ENCODE results near the gene GLIPR2. TPM values are rescaled to one million over a fixed set of nuclear protein-coding genes. Genes with fewer than 3 reads are reported as not detected.

Gene GLIPR2
- total RNA-seq, 1 experiment from 2014 or later, result 5.6 TPM

DNA sequence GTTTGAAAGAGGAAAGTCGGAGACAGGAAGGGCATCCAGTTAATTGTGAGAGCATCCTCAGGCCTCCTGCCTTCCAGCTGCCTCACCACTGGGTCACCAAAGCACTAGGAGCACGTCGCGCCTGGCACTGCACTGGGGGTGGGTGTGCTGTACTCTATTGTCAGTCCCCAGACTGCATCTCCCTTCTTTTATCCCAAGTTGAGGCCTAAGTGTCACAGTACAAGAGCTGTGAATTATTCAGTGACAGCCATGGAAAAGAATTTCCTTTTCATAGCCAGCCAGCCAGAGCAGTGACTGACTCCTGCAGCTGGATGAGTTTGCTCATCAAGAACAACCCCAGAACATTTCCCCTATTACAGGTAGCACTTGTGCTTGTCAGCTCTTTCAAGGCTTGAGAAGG lies 70.5 kb downstream of the GLIPR2 start:
- no peak for DNase-seq (ENCODE audit: low read depth, low spot score)
- in situ Hi-C loops (cut with HindIII; ENCODE audit: low pct_unique_long_range_greater_than_20kb, low sequenced_read_pairs), result no loop called here

- in situ Hi-C loops (cut with HindIII; ENCODE audit: low pct_unique_long_range_greater_than_20kb, low sequenced_read_pairs), result no loop called here
- DNase-seq (ENCODE audit: low read depth, low spot score), result no peak
Measured at GRCh38 chr9:36207546-36208012, 71.0 kb downstream of the GLIPR2 start.

DNA sequence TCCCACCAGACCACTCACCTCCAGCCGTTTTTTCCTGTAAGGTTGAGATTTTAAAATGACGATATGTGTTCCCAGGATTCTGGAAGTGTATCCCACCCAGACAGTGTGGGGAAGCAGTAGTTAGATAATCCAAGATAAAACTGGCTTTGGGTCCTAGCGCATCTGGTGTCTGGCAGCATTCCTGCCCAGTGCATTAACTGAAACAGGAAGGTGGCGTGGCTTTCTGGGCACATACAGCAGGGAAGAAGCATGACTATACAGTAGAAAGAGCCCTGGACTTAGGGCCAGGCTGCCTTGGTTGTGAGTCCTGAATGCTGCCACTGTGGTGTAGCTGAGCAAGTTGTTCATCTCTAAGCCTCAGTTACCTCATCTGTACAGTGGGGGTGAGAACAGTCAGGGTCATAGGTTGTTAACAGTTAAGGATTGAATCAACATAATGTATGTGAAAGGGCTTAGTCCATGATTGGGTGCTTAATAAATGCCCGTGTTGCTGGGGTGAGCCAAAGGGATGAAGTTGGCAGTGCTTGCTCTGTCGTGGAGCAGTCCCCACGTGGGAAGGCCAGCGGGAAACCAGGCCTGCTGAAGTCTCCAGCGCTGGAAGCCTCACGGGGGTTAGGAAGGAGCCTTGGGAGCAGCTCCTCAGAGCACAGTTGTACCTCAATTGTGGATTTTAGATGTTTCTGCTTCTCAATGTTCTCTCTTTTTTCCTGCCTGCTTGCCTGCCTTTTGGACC lies 72.2 kb downstream of the GLIPR2 start:
- in situ Hi-C loops (cut with HindIII; ENCODE audit: low pct_unique_long_range_greater_than_20kb, low sequenced_read_pairs), result no loop called here

GRCh38 chr9:36210722-36211121 lies 74.2 kb downstream of the GLIPR2 start:
- in situ Hi-C loops (cut with HindIII; ENCODE audit: low pct_unique_long_range_greater_than_20kb, low sequenced_read_pairs), result no loop called here
- no peak for DNase-seq (ENCODE audit: low read depth, low spot score)

More for the DNA sequence above, 72.2 kb downstream of the GLIPR2 start:
- DNase-seq (ENCODE audit: low read depth, low spot score), result no peak

DNA sequence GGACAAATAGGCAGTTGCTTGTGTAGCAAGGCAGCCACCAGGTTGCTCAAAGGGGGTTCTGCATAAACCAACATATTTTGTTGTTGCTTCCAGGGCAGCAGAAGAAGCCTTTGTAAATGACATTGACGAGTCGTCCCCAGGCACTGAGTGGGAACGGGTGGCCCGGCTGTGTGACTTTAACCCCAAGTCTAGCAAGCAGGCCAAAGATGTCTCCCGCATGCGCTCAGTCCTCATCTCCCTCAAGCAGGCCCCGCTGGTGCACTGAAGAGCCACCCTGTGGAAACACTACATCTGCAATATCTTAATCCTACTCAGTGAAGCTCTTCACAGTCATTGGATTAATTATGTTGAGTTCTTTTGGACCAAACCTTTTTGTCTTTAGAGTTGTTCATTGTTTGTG lies 75.0 kb downstream of the GLIPR2 start:
- no peak for DNase-seq (ENCODE audit: low read depth, low spot score)
- in situ Hi-C loops (cut with HindIII; ENCODE audit: low pct_unique_long_range_greater_than_20kb, low sequenced_read_pairs), result no loop called here

DNA sequence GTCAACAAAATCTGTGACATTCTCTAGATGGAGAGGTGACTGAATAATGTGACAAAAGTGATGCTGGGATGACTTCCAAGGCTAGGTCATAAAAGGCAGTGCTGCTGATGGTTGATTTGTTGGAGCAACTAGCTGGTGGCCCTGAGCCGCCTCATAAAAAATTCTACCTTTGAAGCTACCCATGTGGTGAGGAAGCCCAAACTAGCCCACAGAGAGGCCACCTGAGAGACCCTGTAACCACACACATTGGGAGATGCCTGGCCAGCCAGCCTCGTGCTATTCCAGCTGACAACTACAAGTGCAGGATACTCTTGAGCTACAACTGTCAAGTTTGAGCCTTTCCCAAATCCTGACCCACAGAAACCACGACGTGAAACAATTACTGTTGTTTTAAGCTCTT lies 76.9 kb downstream of the GLIPR2 start:
- DNase-seq (ENCODE audit: low read depth, low spot score), result no peak
- in situ Hi-C loops (cut with HindIII; ENCODE audit: low pct_unique_long_range_greater_than_20kb, low sequenced_read_pairs), result no loop called here

Other genes starting within 250 kb of the GLIPR2 start
- gene HRCT1, start 230.5 kb upstream of the GLIPR2 start, total RNA-seq (2014; rRNA removed; shearing (Covaris generic)), result not detected in 2 replicates
- gene SPAAR, start 227.2 kb upstream of the GLIPR2 start, total RNA-seq (2014; rRNA removed; shearing (Covaris generic)), result not detected in 2 replicates
- not detected in 2 replicates for gene OR2S2, start 178.6 kb upstream of the GLIPR2 start, total RNA-seq (2014; rRNA removed; shearing (Covaris generic))
- gene RECK, start 99.8 kb upstream of the GLIPR2 start, total RNA-seq (2014; rRNA removed; shearing (Covaris generic)), result 7.9 and 10.0 TPM in 2 replicates
- not detected in 2 replicates for gene CCIN, start 32.7 kb downstream of the GLIPR2 start, total RNA-seq (2014; rRNA removed; shearing (Covaris generic))
- gene CLTA, start 54.2 kb downstream of the GLIPR2 start, total RNA-seq (2014; rRNA removed; shearing (Covaris generic)), result 323 and 362 TPM in 2 replicates
- 23.9 and 24.1 TPM in 2 replicates for gene GNE, start 121.7 kb downstream of the GLIPR2 start, total RNA-seq (2014; rRNA removed; shearing (Covaris generic))

Measured in SK-MEL-5 (cell line).